NOMO-1 treated with DMSO at 0.1 percent for 48 hours (cell line): Measurements from ENCODE around the gene METTL27.
"Not testable (repeated sequence)": the region's sequence is repeated elsewhere in the genome, so short reads cannot be mapped to it uniquely, and the experiment has no call there.

Source experiments
- DNase-seq: peaks from one replicate; lab custom pipeline; 2025; ENCODE audit not compliant: unreplicated experiment; lab: John Stamatoyannopoulos, UW

METTL27 gene

GRCh38 chr7:73842067-73842976 lies at the start of gene METTL27:
TSS of gene METTL27 (minus strand) at chr7:73842516. CDS start at chr7:73842140, 376 bp downstream.
- peak; percentile 100 for DNase-seq

GRCh38 chr7:73891178-73891885 lies 49.0 kb upstream of the METTL27 start:
- no peak for DNase-seq

DNA sequence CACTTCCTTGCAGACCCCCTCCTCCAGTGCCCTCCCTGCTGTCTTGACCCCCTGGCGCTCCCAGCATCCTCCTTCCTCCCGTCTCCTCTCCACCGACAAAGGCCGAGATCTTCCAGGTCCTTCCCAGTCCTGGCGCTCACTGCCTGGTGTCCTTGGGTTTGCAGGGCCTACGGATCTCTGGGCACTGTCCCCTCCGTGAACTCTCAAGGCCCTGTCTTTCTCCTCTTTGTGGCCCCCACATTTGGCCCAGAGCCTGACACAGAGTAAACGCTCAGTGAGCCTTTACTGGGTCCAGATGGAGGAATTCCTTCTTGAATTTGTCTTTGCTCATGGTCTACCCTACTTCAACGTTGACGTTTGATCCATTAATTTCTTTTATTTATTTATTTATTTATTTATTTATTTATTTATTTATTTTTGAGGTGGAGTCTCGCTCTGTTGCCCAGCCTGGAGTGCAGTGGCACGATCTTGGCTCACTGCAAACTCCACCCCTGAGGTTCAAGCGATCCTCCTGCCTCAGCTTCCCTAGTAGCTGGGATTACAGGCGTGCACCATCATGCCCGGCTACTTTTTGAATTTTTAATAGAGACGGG lies 48.3 kb upstream of the METTL27 start:
- no peak for DNase-seq

GRCh38 chr7:73888959-73889358 lies 46.6 kb upstream of the METTL27 start:
- DNase-seq: no peak

DNA sequence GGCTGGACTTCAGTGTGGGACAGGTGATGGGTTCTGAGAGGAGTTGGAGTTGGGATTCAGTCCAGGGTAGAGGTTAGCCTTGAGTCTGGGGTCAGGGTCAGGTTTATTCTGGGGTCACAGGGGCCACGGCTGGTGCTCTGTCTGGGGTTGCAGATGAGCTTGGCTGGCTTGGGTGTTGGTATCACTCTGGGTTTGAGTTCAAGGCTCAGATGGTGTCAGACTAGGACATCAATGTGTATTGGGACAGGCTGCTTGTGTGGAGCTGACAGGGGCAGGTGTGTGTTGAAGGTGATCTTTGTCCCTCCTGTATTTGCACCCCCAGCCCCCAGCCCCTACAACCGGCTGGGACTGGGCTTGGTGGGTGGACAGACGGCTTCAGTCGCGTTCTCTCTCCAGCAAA lies 45.4 kb upstream of the METTL27 start:
- no peak for DNase-seq

DNA sequence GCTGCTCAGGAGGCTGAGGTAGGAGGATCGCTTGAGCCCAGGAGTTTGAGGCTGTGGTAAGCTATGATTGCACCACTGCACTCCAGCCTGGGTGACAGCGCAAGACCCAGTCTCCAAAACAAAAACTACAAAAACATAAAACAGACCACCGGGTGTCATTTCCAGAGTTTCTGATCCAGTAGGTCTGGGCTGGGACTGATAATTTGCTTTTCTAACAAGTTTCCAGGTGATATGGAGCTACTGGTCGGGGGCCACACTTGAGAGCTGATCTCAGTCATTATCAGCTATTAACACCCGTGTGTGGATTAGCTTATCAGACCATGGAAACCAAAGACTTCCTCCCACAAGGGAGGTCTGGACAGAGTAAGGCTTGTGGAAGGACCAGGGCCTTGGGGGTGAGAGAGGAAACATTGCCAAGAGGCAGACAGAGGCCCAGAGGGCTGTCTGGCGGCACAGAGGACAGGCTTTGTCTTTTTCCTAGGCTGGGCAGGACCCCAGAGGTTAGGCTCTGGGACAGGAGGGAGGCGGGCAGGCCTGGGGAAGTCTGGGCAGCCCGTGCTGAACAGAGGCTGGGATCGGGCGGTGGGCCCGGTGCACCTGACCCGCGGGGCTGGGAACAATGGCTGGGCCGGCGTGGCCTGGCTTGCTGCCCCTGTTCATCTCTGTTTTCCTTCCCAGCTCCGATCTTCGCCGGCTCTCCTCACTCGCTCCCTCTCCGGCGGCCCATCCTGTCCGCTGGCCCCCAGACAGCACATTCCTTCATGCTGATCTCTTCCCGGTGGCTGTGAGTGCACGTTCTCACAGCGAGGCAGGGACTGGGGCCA lies 43.9 kb upstream of the METTL27 start:
- DNase-seq: no peak

DNA sequence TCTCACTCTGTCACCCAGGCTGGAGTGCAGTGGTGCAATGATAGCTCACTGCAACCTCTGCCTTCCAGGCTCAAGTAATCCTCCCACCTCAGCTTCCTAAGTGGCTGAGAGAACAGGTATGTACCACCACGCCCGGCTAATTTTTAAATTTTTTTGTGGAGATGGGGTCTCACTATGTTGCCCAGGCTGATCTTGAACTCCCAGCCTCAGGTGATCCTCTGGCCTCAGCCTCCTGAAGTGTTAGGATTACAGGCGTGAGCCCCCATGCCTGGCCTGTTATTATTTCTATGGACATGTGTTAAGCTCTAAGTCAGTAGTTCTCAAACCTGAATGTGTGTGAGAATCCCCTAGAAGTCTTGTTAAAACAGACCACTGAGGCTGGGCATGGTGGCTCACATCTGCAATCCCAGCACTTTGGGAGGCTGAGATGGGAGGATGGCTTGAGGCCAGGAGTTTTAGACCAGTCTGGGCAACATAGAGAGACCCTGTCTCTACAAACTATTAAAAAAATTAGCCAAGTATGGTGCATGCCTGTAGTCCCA lies 43.2 kb upstream of the METTL27 start:
- DNase-seq: no peak

GRCh38 chr7:73884867-73885422 lies 42.6 kb upstream of the METTL27 start:
- not testable (repeated sequence) for DNase-seq

DNA sequence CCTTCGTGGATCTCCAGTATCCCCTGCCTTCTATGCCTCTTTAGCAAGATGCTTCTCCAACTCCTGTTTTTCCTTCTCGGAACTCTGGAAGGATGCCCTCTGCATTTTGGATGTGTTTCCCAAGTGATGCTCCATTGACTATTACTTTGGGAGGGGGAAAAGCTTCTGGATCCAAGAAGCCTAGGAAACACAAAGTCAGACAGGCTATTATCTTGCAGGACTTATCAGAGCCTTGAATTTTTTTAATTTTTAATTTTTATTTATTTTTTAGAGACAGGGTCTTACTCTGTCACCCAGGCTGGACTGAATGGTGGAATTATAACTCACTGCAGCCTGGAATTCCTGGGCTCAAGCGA lies 39.7 kb upstream of the METTL27 start:
- DNase-seq: no peak

GRCh38 chr7:73881352-73882046 lies 39.2 kb upstream of the METTL27 start:
- no peak for DNase-seq

DNA sequence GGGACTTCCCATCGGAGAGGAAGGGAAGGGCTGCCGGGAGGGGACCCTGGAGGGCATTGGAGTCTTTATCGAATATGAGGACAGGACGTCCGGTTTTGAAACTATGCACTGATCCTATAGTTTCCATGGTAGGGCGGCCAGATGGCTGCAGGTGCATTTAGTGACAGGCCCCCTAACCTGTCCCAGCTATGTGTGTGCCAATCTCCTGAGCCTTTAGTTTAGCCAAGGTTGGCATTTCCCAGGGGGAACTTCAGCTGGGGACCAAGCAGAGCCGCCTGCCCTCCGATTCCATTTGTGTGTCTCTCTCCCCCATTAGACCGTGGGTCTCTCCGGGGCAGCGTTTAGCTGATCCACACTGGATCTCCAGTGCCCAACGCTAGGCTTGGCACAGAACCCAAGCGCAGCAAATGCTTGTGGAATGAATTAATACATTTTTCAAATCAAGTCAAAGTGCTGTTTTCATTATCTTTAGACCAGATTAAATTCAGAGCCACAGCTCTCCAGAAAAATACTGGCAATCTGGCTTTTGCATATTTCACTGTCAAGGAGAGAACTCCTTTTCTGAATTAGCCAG lies 38.5 kb upstream of the METTL27 start:
- no peak for DNase-seq

DNA sequence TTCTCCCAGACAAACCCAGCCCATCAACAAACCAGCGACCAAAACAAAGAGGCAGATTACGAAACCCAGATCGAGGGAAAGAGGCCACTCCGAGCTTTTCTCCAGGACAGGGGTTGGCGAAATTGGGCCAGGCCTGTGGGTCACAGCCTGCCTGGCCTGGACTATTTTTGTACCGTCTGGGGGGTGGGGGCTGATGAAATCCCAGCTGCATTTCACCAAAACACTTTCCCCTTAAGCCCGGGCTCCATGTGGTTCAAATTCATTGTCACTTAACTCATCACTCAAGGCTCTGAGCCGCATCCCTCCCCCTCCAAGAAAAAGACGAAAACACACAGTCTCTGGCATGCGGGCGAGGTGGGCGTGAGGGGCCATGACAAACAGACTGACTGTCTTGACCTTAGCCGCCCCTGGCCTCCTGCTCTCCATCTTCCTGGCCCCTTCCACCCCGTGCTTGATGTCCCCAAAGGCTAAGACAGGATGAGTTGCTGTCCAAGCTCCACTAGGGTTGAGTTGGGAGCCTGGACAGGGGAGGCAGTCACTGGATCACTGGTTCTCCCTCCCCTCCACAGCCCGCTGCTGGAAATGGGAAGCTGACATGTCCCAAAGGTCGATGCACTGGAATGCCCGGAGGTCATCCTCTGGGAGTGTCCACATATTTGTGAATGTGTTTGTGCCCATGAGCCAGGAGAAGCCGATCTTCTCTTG lies 37.8 kb upstream of the METTL27 start:
- DNase-seq: no peak

- DNase-seq: no peak
Measured at GRCh38 chr7:73876973-73877372, 34.7 kb upstream of the METTL27 start.

GRCh38 chr7:73876361-73876760 lies 34.0 kb upstream of the METTL27 start:
- no peak for DNase-seq

- no peak for DNase-seq
Measured at GRCh38 chr7:73872056-73872908, 30.0 kb upstream of the METTL27 start.

DNA sequence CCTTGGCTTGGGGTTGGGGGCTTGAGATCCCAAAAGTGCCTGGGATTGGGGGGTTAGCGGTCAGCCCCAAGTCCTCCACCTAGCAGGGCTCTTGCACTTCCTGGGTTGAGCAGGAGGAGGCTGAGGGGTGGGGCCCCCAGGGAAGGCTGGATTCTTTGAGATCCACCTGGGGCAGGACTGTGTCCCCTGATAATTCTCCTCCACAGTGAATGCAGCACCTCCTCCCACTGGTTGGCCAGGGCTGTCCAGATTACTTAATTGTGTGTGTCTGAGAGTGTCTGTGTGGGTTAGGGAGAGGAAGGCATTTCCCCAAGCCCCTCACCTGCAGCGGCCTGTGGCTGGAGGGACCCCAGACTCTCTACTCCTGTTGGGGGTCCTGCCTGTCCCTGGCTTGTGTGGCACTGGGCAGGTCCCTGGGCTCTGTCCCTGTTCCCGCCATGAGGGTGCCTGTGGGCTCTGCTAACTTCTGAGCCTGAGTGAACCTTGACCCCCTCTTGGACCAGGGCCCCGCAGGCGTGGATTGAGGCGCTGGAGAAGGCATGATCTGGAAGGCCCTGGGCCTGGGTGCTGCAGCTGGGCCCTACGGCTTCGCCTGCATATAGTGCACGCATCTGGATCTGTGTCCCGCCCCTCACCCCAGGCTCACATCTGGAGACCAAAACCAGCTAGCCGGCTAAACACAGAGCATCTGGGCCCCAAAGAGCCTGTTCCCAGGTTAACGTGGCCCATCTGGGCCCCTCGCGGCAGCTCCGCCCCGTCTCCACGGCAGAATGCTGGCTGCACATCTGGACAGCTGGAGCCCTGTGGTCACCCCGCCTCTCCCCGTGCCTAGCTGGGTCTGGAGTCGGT lies 29.1 kb upstream of the METTL27 start:
- no peak for DNase-seq

DNA sequence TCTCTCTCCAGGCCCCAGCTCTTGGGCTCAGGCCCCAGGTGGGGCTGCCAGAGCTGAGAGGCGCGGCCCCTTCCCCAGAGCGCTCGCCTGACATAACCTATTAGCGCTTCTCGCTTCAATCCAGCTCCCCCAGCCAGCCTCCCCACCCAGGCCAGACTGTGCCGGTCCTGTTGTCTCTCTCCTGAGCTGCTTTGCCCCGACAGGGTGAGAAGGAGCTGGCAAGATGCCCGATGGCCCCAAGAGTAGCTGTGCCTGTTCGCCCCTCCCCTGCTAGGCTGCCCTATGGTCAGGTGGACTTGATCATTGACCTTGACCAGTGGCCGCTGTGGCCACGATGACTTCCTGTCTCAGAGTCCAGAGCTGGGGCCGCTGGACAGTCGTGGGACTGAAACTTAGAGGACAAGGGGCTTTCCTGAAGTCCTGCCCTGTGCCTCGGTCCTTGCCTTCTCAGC lies 27.8 kb upstream of the METTL27 start:
- DNase-seq: no peak
